CD14-positive monocyte (primary cell): ENCODE results near the gene SLCO3A1. TPM values are rescaled to one million over a fixed set of nuclear protein-coding genes. Genes with fewer than 3 reads are reported as not detected.
A peak's percentile ranks its signal among the peaks of the same experiment; 100 is the strongest.

Experiments
- DNase-seq, 3 donors: peaks; one replicate each; pipeline ENCODE4 v3.0.0-alpha.2; 2011 to 2022
- H2AFZ ChIP-seq: 2 replicates; pipeline ENCODE4 v1.6.0; 2012; ENCODE audit warnings: mild to moderate bottlenecking, low read depth, low read length, inconsistent platforms; ENCODE audit not compliant: insufficient read depth, poor library complexity, severe bottlenecking
- H3K27ac ChIP-seq, 2 donors: 1 replicate in 1 of 2; 2 replicates in 1 of 2; pipeline ENCODE4 v1.5.1; 2012 to 2013; ENCODE audit warnings: low read length in 2 of 2, control low read depth in 1 of 2, inconsistent platforms in 1 of 2, low read depth in 1 of 2, mild to moderate bottlenecking in 1 of 2
- H3K27me3 ChIP-seq, 2 donors: one replicate each; pipeline versions ENCODE4 v1.6.0 to v1.6.1; 2011 to 2013; ENCODE audit warnings: low read length in 2 of 2; ENCODE audit not compliant: control insufficient read depth in 2 of 2, insufficient read depth in 2 of 2
- H3K36me3 ChIP-seq, 2 donors: replicated peaks in 1 of 2; 1 replicate in 1 of 2; 2 replicates in 1 of 2; pipeline versions ENCODE4 v1.5.1 to v1.6.1; 2012 to 2013; ENCODE audit warnings: low read length in 2 of 2, control low read depth in 1 of 2, inconsistent platforms in 1 of 2, mild to moderate bottlenecking in 1 of 2; ENCODE audit not compliant: insufficient read depth in 2 of 2, control insufficient read depth in 1 of 2
- H3K4me1 ChIP-seq, 2 donors: 1 replicate in 1 of 2; 2 replicates in 1 of 2; pipeline versions ENCODE4 v1.5.1 to v1.6.1; 2012 to 2013; ENCODE audit warnings: low read length in 2 of 2, control low read depth in 1 of 2, inconsistent platforms in 1 of 2, mild to moderate bottlenecking in 1 of 2, moderate library complexity in 1 of 2; ENCODE audit not compliant: insufficient read depth in 2 of 2, control insufficient read depth in 1 of 2
- H3K4me2 ChIP-seq: replicated peaks from 2 replicates; pipeline ENCODE3; 2012; ENCODE audit warnings: low read length, moderate library complexity, mild to moderate bottlenecking; ENCODE audit not compliant: poor library complexity, severe bottlenecking; ENCODE audit errors: extremely low read depth
- H3K4me3 ChIP-seq, 3 experiments: fragments of 200-600 bp in 1 of 3; sonication (generic) in 1 of 3; replicated peaks in 1 of 3; 1 replicate in 2 of 3; 2 replicates in 1 of 3; pipeline ENCODE4 v1.5.1; 2011 to 2013; ENCODE audit warnings: low read length in 3 of 3, mild to moderate bottlenecking in 3 of 3, control low read depth in 2 of 3, low read depth in 2 of 3, inconsistent platforms in 1 of 3, moderate library complexity in 1 of 3
- H3K79me2 ChIP-seq: 2 replicates; pipeline ENCODE4 v1.6.0; 2012; ENCODE audit warnings: mild to moderate bottlenecking, control low read depth, inconsistent platforms, low read length, moderate library complexity; ENCODE audit not compliant: insufficient read depth
- H3K9ac ChIP-seq: 2 replicates; pipeline ENCODE4 v1.6.0; 2017; ENCODE audit warnings: low read length, mild to moderate bottlenecking; ENCODE audit not compliant: insufficient read depth, poor library complexity, severe bottlenecking
- H3K9me3 ChIP-seq, 2 donors: replicated peaks in 1 of 2; 1 replicate in 1 of 2; 2 replicates in 1 of 2; pipeline versions ENCODE4 v1.5.1 to v1.6.1; 2012 to 2013; ENCODE audit warnings: low read length in 2 of 2, control low read depth in 1 of 2; ENCODE audit not compliant: control insufficient read depth in 1 of 2, insufficient read depth in 1 of 2
- H4K20me1 ChIP-seq: 2 replicates; pipeline ENCODE4 v1.6.0; 2012; ENCODE audit warnings: mild to moderate bottlenecking, low read length, control low read depth, moderate library complexity; ENCODE audit not compliant: insufficient read depth
- H3K27ac Mint-ChIP-seq, 7 donors: one replicate each; pipeline ENCODE4 v1.8.0; 2020; ENCODE audit warnings: mild to moderate bottlenecking in 7 of 7, mixed read lengths in 7 of 7, moderate library complexity in 6 of 7, inconsistent platforms in 2 of 7
- H3K27me3 Mint-ChIP-seq, 3 donors: one replicate each; pipeline ENCODE4 v1.8.0; 2021 to 2022; ENCODE audit warnings: low read depth in 3 of 3, mild to moderate bottlenecking in 3 of 3, mixed read lengths in 3 of 3, moderate library complexity in 3 of 3, inconsistent platforms in 1 of 3
- H3K36me3 Mint-ChIP-seq, 2 donors: one replicate each; pipeline ENCODE4 v1.8.0; 2020; ENCODE audit warnings: mixed read lengths in 2 of 2, inconsistent platforms in 1 of 2, mild to moderate bottlenecking in 1 of 2
- H3K4me1 Mint-ChIP-seq: one replicate; pipeline ENCODE4 v1.8.0; 2020; ENCODE audit warnings: mild to moderate bottlenecking, mixed read lengths
- H3K4me3 Mint-ChIP-seq, 2 donors: one replicate each; pipeline ENCODE4 v1.8.0; 2020; ENCODE audit warnings: mild to moderate bottlenecking in 2 of 2, mixed read lengths in 2 of 2, moderate library complexity in 1 of 2
- H3K9me3 Mint-ChIP-seq, 7 donors: one replicate each; pipeline ENCODE4 v1.8.0; 2020 to 2022; ENCODE audit warnings: mixed read lengths in 7 of 7, mild to moderate bottlenecking in 6 of 7, moderate library complexity in 6 of 7, inconsistent platforms in 2 of 7
- WGBS: methylation state at CpG from one replicate; pipeline ENCODE4 v1.1.5; 2013; ENCODE audit warnings: missing lambda C conversion rate; ENCODE audit not compliant: insufficient coverage; 5-methylcytosine and 5-hydroxymethylcytosine counted together
- intact Hi-C, 2 donors: fragments of 100-400 bp; cut with micrococcal nuclease; formaldehyde crosslinking; loops; one replicate each; pipeline versions ENCODE4 v1.15.0 to v1.15.1; 2023
- polyA plus RNA-seq, 3 donors: library from polyadenylated mRNA; depleted of rRNA in 1 of 3; unstranded in 2 of 3; stranded (reverse) in 1 of 3; fragments of 300-500 nt in 2 of 3; fragments of >200 nt in 1 of 3; fragmentation: Illumina TruSeq in 2 of 3; gene quantifications; 1 replicate in 2 of 3; 2 replicates in 1 of 3; pipeline ENCODE4 v1.2.3, GENCODE V29; 2012 to 2021
- TF ChIP-seq, protein P1 (sequence below): fragments of 200-600 bp; IDR thresholded peaks from one replicate; pipeline ENCODE4 v1.8.0; 2022; ENCODE audit warnings: antibody characterized with exemption, mild to moderate bottlenecking

SLCO3A1 gene
- polyA plus RNA-seq, 3 donors, result 53.7 to 76.2 (median 62.8) TPM

DNA sequence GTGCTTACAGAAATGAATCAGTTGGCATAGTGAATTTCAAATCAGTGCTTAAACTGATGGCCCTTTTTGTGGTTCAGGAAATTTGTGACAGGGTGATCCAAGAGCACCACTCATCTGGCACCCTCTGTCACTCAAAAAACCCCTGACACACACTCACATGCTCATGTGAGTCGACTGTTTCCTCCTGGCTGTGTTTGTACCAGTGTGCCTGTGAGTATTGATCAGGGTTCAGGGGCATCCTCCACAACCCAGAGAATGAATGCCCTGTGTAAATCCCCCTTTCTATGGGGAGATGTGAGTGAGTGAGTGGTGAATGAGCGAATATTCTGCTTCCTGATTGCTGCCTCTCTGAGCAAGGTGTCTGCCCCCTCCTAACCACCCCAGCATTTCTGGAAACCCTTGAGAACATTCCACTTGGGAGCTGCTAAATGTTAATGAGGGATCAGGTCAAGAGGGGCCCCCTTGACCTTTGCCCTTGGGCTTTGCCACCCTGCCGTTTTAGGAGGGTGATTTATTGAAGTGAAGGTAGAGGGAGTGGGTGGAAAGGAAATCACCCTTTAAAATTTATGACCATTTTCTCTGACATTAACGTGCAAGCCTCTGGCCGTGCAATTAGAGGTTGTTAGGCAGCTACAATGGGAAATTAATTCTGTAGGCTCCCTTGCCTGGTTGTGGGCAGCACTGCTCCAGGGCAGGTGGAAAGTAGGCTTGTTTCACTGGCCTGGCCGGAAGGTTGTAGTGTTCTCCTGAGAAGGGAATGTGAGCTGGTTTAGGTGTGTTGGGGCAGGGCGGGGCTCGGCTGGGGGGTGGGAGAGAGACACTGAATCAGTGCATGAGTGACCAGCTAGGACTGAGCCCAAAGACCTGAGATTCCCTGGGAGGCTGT is 87.2 kb downstream of the SLCO3A1 start:
- DNase-seq, result peak; percentile 52 to 96 (median 61)
- Mint-ChIP-seq H3K36me3 (peaks cover 4 to 13% of the 10 kb centered on the region in 2 donors), H3K27ac (peak overlapping the region; percentile 93 to 99 (median 98)), H3K4me1 (peaks cover 89% of the 10 kb centered on the region), H3K27me3 (peaks cover 0 to 2% (median 0%) of the 10 kb centered on the region in 3 donors), H3K9me3 (peaks cover 0 to 3% (median 2%) of the 10 kb centered on the region in 7 donors), H3K4me3 (no peak overlapping the region)
- Histone ChIP-seq H3K4me1 (peaks cover 80 to 96% of the 10 kb centered on the region in 2 donors), H3K4me2 (no peak overlapping the region), H3K9me3 (no peaks in the 10 kb centered on the region), H3K36me3 (no peaks in the 10 kb centered on the region), H3K9ac (peak overlapping the region; percentile 2), H3K27me3 (no peaks in the 10 kb centered on the region), H3K79me2 (peaks cover 95% of the 10 kb centered on the region), H3K27ac (peak overlapping the region; percentile 45 to 76), H3K4me3 (no peak overlapping the region), H4K20me1 (peaks cover 86% of the 10 kb centered on the region), H2AFZ (no peak overlapping the region)
- TF ChIP-seq, protein P1, sequence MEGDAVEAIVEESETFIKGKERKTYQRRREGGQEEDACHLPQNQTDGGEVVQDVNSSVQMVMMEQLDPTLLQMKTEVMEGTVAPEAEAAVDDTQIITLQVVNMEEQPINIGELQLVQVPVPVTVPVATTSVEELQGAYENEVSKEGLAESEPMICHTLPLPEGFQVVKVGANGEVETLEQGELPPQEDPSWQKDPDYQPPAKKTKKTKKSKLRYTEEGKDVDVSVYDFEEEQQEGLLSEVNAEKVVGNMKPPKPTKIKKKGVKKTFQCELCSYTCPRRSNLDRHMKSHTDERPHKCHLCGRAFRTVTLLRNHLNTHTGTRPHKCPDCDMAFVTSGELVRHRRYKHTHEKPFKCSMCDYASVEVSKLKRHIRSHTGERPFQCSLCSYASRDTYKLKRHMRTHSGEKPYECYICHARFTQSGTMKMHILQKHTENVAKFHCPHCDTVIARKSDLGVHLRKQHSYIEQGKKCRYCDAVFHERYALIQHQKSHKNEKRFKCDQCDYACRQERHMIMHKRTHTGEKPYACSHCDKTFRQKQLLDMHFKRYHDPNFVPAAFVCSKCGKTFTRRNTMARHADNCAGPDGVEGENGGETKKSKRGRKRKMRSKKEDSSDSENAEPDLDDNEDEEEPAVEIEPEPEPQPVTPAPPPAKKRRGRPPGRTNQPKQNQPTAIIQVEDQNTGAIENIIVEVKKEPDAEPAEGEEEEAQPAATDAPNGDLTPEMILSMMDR, result no peak
- intact Hi-C loops, result loop anchor here (5.0 to 10.0 kb wide), 3 partner anchors 78 to 134 kb away; partner anchors contain the start of gene SLCO3A1 (in 1 of the 2)
- 86% methylated on average over 5 of the region's 8 CpGs for WGBS

DNA sequence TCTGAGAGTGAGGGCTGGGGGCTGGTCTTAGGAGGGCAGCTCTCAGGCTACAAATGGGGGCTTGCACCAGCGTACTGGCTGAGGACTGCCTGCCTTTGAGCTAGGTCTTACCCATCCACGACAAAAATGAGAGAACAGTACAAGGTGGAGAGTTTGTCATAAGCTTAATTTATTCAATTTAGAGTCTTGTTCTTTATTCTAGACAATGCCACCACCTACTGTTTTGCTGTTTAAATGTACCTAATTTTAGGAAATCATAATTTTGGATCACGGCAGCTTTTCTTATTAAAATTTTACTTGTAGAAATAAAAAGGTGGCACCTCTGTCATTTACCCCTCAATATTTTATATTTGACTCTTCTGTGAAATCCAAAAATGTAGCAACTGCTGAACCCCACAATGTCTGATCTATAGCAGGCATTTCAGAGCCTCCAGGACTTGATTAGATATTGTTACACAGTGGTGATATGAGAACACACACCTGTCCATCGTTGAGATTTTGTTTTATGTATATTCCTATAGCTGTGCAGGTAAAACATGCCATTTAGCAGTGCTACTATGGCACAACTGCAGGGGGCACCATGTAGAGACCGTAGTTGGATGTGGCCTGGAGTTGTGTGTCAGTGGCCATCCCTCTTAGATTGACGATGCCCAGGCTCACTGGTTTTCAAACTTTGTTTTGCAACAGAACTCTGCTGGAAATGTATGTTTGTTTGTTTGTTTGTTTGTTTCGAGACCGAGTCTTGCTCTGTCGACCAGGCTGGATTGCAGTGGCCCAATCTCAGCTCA is 88.6 kb downstream of the SLCO3A1 start:
- intact Hi-C loops, result loop anchor here (5.0 to 10.0 kb wide), 3 partner anchors 80 to 133 kb away; partner anchors contain the start of gene SLCO3A1 (in 1 of the 2)
- Histone ChIP-seq H4K20me1 (peaks cover 86% of the 10 kb centered on the region), H3K9me3 (no peaks in the 10 kb centered on the region), H3K27ac (peak overlapping the region; percentile 93 to 95), H2AFZ (peak overlapping the region; percentile 53), H3K4me1 (peaks cover 84 to 96% of the 10 kb centered on the region in 2 donors), H3K4me3 (peak overlapping the region in 1 of 3 experiments; percentile 62), H3K79me2 (peaks cover 95% of the 10 kb centered on the region), H3K36me3 (no peaks in the 10 kb centered on the region), H3K9ac (peak overlapping the region; percentile 62), H3K27me3 (no peaks in the 10 kb centered on the region), H3K4me2 (peak overlapping the region; percentile 75)
- whole genome bisulfite sequencing, result 73% methylated on average over 4 of the region's 9 CpGs
- peaks cover 92% of the 10 kb centered on the region for H3K4me1 Mint-ChIP-seq
- peaks cover 0 to 2% (median 0%) of the 10 kb centered on the region in 3 donors for H3K27me3 Mint-ChIP-seq
- peaks cover 4 to 13% of the 10 kb centered on the region in 2 donors for H3K36me3 Mint-ChIP-seq
- peak overlapping the region in 1 of 2 donors; percentile 48 for H3K4me3 Mint-ChIP-seq
- TF ChIP-seq, protein P1, result peak; percentile 12
- peak overlapping the region; percentile 93 to 99 (median 98) for H3K27ac Mint-ChIP-seq
- peak in 1 of 3 donors; percentile 18 for DNase-seq
- H3K9me3 Mint-ChIP-seq, result peaks cover 0 to 3% (median 2%) of the 10 kb centered on the region in 7 donors
